HCEC 1CT (cell line): Measurements from ENCODE around the gene PIPOX.

Experiments used
- DNase-seq: peaks from one replicate; pipeline ENCODE4 v3.0.0-alpha.2; 2017

PIPOX gene, protein sequence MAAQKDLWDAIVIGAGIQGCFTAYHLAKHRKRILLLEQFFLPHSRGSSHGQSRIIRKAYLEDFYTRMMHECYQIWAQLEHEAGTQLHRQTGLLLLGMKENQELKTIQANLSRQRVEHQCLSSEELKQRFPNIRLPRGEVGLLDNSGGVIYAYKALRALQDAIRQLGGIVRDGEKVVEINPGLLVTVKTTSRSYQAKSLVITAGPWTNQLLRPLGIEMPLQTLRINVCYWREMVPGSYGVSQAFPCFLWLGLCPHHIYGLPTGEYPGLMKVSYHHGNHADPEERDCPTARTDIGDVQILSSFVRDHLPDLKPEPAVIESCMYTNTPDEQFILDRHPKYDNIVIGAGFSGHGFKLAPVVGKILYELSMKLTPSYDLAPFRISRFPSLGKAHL

GRCh38 chr17:29042679-29043538, at the start of gene PIPOX:
Gene PIPOX (plus strand): TSS chr17:29043141. CDS start chr17:29043226, 85 bp downstream.
- DNase-seq: no peak

DNA sequence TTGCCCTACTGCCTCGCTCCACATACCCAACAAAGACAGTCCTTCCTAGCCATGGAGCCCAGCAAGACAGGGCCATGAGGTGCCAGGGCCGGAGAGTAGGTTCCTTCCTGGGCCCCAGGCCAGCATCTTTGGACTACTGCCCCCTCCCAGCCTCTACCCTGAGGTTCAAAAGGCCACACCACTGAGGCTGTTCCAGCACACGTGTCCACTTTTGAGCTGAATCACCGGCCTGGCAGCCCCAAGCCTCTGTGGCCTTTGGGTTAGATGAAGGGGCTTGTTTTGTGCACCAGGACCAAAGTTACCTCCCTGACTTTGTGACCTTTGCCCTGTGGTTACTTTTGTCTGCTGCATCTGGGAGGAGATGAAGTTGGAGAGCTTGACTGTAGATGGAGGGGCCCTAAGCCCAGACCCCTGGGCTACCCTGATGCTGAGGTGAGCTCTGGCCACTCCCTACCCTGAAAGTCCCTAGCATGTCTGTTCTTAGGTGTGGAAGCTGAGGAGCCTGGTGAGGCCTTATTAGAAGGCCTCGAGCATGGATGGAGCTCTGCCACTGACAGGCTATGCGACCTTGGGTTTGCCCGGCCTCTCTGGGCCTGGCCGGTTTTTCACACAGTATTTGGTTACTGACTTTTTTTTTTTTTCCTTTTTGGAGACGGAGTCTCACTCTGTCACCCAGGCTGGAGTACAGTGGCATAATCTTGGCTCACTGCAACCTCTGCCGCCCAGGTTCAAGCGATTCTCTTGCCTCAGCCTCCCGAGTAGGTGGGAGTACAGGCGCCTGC, 49.1 kb upstream of the PIPOX start:
- DNase-seq: no peak

DNA sequence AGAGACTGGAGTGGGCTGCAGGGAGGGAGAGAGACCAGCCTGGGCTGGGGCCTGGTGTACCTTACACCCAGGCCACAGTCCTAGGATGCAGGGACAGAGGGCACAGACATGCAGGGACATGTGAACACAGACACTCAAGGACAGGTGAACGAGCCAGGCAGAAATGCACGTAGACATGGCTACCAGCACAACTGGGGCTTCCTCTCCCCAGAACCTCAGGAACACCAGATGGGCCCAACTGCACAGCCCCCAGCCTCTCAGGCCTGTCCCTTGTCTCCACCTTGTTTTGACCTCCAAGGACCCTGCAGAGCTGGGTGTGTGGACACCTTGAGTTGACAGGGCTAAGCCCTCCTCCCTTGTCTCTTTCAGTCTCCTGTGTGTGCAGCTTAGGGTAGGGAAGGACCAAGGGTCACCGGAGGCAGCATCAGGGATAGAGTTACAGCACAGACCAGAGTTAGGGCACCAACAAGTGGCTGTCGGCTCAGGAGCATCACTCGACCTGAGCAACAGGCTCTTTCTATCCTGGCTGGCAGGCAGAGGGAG, 46.3 kb upstream of the PIPOX start:
- no peak for DNase-seq

DNA sequence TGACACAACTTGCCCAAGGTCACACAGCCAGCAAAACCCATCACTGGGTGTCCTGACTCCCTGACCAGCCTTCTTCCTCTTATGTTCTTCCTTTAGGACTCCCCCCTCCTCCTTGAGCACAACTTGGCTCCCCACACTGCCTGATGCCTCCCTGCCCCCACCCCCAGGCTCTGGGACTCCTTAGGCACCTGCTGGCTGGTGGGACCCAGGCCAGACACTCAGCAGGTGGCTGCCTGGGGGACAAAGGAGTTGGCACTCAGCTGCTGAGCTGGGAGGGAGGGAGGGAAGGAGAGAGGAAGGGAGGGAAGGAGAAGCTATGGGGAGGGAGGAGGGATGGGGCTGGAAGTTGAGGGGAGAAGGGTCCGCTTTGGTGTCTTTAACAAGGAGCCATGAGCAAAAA, 45.1 kb upstream of the PIPOX start:
- no peak for DNase-seq

GRCh38 chr17:28999206-28999605, 43.7 kb upstream of the PIPOX start:
- DNase-seq: no peak

- no peak for DNase-seq
Measured at GRCh38 chr17:29000973-29001372, 42.0 kb upstream of the PIPOX start.

- no peak for DNase-seq
Measured at GRCh38 chr17:29002811-29003210, 40.1 kb upstream of the PIPOX start.

DNA sequence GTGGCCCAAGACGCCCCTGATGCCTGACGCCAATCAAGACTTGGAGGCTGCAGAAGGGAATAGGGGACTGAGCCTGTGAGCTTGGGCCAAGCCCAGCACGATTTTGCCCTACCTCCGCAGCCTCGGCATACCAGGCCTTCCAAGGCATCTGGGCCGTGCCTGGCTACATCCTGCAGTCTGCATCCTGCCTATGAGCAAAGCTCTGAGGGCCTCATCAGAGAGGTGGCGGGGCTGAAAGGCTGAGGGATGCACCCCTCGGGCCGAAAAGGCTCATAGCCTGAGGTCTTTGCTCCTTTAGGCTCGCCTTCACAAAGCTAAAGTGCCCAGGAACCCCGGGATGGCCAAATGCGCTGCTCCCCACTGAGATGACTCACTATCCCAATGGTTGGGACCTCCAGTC, 39.7 kb upstream of the PIPOX start:
- no peak for DNase-seq

- DNase-seq: no peak
Measured at GRCh38 chr17:29004081-29004692, 38.8 kb upstream of the PIPOX start.

- DNase-seq: peak; percentile 17
Measured at GRCh38 chr17:29005936-29006511, 36.9 kb upstream of the PIPOX start, which contains the start of gene SEZ6. Gene SEZ6 (minus strand): TSS chr17:29006033. CDS start chr17:29005869, 164 bp downstream.

GRCh38 chr17:29007456-29007855, 35.5 kb upstream of the PIPOX start:
- DNase-seq: no peak

DNA sequence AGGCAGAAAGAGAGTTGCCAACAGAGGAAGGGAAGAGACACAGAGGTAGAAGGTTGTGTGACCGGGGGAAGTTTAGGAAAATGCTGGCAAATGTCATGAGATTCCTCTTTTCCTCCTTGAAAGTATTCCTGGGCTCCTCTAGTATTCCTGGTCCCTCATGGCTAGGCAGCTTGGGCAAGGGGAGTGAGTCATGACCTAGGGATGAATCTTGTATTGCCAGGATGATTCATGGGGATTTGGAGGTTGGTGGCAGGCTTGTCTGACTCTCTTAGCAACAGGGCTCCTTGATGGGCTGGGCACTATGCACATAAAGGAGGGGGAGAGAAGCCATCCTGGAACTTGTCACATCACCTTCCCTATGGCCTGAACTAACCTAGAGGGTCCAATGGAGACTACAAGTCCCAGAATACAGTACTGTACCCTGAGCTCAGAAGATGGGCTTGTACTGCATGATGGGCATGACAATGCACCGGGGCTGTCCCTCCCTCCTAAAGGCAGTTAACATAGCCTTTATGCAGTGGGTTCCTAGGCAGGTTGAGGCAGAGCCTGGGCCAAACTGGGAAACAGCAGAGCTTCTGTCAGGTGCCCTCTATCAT, 35.0 kb upstream of the PIPOX start:
- DNase-seq: peak; percentile 57

DNA sequence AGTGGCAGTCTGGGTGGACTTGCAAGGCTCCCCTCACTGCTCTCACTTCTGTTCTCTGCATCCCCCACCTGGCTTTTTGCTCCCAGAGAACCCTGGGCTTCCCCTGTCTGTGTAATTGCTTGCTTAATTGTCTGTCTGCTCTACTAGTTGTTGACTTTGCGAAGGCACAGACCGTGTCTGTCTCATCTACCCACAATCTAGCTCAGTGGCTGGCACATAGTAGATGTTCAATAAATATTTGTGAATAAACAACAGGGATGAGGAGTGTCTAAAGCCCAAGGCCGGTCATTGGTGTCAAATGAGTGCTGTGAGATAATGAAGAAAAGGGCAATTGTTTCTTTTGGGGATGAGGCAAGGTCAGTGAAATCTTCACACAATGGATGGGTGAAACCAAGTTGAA, 34.4 kb upstream of the PIPOX start:
- no peak for DNase-seq

- DNase-seq: no peak
Measured at GRCh38 chr17:29010129-29010528, 32.8 kb upstream of the PIPOX start.

DNA sequence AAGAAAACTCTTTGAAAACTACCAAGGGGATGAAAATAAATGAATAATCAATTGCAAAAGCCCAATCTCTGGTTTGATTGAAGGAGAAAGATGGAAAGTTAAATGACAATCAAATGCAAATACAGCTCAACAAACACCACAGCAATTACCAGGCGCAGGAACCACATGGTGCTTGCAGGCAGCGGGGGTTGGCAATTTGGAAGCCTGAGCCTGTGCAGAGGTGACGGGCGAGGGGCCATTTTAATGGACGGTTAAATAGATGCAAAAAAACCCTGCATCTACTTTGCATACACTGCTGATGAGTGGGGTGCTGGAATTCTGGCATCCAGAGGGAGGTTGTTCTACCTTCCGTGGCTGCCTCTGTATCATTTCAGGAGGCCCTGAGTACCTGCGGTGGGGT, 32.4 kb upstream of the PIPOX start:
- no peak for DNase-seq

DNA sequence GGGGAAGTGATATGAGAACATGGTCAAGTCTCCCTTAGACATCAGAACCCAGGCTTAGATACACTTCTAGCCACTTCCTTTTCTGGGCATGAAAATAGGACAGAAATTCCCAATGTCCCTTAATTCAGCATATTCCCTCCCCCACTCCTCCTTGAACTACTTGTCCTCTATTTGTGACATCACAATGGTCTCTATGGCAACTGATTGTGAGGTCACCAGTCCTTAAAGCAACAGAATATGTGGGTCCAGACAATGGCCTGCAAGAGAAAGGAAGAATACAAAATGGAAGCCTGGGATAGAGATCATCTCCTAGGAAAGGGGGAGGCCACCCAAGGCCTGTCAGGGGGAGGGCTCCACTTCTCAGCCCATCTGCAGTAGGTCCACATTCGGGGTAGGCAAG, 30.4 kb upstream of the PIPOX start:
- no peak for DNase-seq

DNA sequence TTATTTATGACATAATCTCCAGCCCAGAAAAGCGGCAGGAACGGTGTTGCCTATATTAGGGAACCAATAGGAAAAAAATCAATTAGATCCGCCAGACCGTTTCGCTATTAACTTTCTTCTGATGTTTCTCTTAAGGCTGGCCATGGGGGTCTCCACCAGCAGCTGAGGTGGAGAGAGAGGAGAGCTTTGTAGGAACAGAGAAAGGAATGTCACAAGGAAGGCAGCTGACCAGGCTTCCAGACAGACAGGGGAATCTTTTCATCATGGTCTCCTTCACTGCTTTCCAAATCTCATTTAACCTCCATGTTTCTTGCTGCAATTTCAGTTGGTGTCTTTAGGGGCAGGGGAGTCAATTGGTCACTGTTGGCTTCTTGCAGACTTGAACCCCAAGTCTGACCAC, 28.2 kb upstream of the PIPOX start:
- DNase-seq: no peak

DNA sequence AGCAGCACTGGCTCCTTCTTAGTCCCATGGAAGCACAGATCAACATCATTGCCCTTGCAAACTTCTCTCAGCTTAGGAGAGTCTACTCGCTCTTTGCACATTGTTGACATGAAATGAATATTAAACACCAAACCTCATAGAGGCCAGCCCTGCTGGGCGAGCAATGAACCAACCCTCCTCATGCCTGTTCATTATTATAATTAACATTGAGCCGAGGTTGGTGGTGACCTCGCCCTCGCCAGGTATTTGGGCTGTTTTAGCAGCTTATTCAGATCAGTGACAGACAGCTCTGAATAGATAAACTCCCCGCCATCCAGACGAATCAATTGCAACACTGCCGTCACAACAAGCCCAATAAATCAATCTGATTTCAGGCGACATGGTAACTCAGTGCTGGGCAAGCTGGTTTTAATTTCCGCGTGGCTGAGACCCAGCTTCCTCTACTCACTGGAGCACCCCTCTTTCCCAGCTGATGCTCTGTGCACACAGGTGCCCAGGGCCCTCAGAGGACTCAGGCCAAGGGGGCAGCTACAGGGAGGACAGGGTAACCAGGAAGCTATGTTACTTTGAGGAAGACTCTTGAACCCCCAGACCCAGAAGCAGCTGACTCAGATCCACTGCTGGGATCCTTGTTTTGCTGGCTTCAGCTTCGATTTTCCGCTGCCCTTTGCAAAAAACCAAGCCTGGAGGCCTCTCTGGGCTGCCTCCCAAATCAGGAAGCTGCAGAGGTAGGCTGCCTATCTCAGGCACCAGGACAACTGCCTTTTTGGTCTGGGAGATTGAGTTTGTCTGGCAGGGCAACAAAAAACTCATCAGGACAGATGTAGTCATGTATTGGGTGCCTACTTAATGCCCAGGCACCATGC, 26.4 kb upstream of the PIPOX start:
- no peak for DNase-seq

DNA sequence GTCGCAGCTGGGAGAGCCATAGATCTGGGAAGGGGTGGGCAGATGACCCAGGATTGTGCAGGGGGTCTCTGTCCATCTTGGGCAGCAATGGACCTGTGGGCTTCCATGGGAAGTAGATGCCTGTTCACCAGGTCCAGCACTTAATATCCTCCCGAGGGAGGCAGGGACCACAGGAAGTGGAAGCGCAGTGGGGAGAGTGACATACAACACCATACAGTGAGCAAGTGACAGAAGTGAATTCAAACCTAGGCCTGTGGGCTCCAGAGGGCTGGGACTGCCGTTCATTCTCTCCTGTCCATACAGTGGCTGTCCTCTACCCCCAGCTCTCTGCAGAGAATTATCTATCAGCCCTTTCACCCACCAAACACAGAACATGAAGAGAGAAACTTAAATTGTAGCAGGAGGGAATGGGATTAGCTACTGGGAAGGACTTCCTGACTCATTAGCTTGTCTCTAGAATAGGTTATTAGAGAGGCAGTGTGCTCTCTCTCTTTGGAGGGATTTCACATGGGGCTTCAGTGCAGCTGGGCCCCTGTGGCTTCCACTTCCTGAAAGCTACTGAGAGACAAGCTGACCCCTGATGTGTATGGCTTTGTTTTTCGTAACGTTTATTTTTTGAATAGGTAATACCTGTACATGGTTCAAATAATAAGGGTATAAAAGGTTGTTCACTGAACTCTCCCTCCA, 24.0 kb upstream of the PIPOX start:
- DNase-seq: no peak
